ENCODE data around the gene IGFL4.
"Not testable (repeated sequence)": the region's sequence is repeated elsewhere in the genome, so short reads cannot be mapped to it uniquely, and the experiment has no call there.

DNA sequence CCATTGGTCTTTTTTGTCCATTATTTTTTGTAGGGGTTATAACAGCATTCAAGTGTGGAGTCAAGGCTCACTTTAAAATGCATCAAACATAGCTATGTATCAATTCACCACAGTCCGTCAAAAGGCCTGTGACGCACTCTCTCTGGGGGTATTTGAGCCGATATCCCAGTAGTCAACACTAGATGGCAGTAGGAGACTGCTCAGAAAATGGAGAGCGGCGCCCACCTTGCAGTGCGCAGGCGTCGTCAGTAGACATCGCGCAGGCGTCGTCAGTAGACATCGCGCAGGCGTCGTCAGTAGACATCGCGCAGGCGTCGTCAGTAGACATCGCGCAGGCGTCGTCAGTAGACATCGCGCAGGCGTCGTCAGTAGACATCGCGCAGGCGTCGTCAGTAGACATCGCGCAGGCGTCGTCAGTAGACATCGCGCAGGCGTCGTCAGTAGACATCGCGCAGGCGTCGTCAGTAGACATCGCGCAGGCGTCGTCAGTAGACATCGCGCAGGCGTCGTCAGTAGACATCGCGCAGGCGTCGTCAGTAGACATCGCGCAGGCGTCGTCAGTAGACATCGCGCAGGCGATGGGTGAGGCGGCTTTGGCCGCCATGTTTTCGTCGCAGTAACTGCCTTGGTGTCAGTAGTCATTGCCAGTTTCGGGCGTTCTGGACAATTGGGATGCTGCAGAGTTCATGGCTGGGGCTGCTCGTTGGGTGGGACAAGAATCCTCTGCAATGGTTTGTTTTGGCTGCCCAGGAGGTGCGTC lies 38.0 kb upstream of the IGFL4 start:
- TF ChIP-seq POLR2AphosphoS5 (IDR thresholded peaks at IDR 0.05; ENCODE audit: borderline replicate concordance, low read depth, low read length); EZH2 (IDR thresholded peaks at IDR 0.05); FOXP2 (optimal IDR thresholded peaks at IDR 0.05; ENCODE audit: control extremely low read depth, extremely low read length, insufficient read depth): not testable (repeated sequence)
